Ramos (cell line): ENCODE results near the gene FOS.
"Not testable (repeated sequence)": the region's sequence is repeated elsewhere in the genome, so short reads cannot be mapped to it uniquely, and the experiment has no call there.

Experiments
- in situ Hi-C: fragments of 300-500 bp; cut with MboI; formaldehyde crosslinking; loops from one replicate; pipeline ENCODE4 v1.14.3; 2022; ENCODE audit warnings: low sequenced_read_pairs; ENCODE audit not compliant: unreplicated experiment

The FOS gene

GRCh38 chr14:75274050-75274898 is 4.4 kb upstream of the FOS start:
- in situ Hi-C loops, result no loop called here

GRCh38 chr14:75274899-75275569 is 3.6 kb upstream of the FOS start:
- in situ Hi-C loops, result no loop called here

- in situ Hi-C loops, result no loop called here
These were observed 3.0 kb upstream of the FOS start for GRCh38 chr14:75275598-75275997.

GRCh38 chr14:75277008-75277814 is 1.4 kb upstream of the FOS start:
- in situ Hi-C loops, result no loop called here

- in situ Hi-C loops, result no loop called here
These were observed 710 bp upstream of the FOS start for GRCh38 chr14:75277815-75278421.

- in situ Hi-C loops, result no loop called here
These were observed 630 bp downstream of the FOS start for GRCh38 chr14:75279153-75279762.

GRCh38 chr14:75279763-75280290 is 1.2 kb downstream of the FOS start:
- in situ Hi-C loops, result no loop called here

- in situ Hi-C loops, result no loop called here
These were observed 1.7 kb downstream of the FOS start for GRCh38 chr14:75280291-75280830.

- in situ Hi-C loops, result no loop called here
These were observed 2.4 kb downstream of the FOS start for GRCh38 chr14:75280831-75281653.

GRCh38 chr14:75281654-75282019 is 3.0 kb downstream of the FOS start:
- in situ Hi-C loops, result no loop called here

GRCh38 chr14:75282170-75282554 is 3.5 kb downstream of the FOS start:
- in situ Hi-C loops, result no loop called here

GRCh38 chr14:75282555-75283161 is 4.0 kb downstream of the FOS start:
- in situ Hi-C loops, result not testable (repeated sequence)

- in situ Hi-C loops, result no loop called here
These were observed 4.7 kb downstream of the FOS start for GRCh38 chr14:75283162-75283832.

GRCh38 chr14:75283833-75284563 is 5.4 kb downstream of the FOS start:
- in situ Hi-C loops, result no loop called here

GRCh38 chr14:75285331-75285730 is 6.7 kb downstream of the FOS start:
- in situ Hi-C loops, result no loop called here

GRCh38 chr14:75286313-75286712 is 7.7 kb downstream of the FOS start:
- in situ Hi-C loops, result no loop called here

GRCh38 chr14:75289840-75290388 is 11.3 kb downstream of the FOS start:
- in situ Hi-C loops, result loop anchor here (10.0 kb wide), 2 partner anchors 355 to 425 kb away; no protein-coding TSS in a partner anchor
